HG03064 (cell line): ENCODE results near the gene NAIF1.
"Not testable (repeated sequence)": the region's sequence is repeated elsewhere in the genome, so short reads cannot be mapped to it uniquely, and the experiment has no call there.

Experiments
- ATAC-seq: cut with Tn5 transposase; IDR thresholded peaks from one replicate; pipeline ENCODE4 v1.9.1; 2021; ENCODE audit warnings: low read depth; ENCODE audit not compliant: unreplicated experiment

NAIF1 gene, protein sequence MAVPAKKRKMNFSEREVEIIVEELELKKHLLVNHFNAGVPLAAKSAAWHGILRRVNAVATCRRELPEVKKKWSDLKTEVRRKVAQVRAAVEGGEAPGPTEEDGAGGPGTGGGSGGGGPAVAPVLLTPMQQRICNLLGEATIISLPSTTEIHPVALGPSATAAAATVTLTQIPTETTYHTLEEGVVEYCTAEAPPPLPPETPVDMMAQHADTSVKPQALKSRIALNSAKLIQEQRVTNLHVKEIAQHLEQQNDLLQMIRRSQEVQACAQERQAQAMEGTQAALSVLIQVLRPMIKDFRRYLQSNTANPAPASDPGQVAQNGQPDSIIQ

GRCh38 chr9:128066713-128067644 is at the start of gene NAIF1:
TSS of gene NAIF1 (minus strand) at chr9:128067320. CDS start at chr9:128067101, 219 bp downstream.
- peak; percentile 51 for ATAC-seq

DNA sequence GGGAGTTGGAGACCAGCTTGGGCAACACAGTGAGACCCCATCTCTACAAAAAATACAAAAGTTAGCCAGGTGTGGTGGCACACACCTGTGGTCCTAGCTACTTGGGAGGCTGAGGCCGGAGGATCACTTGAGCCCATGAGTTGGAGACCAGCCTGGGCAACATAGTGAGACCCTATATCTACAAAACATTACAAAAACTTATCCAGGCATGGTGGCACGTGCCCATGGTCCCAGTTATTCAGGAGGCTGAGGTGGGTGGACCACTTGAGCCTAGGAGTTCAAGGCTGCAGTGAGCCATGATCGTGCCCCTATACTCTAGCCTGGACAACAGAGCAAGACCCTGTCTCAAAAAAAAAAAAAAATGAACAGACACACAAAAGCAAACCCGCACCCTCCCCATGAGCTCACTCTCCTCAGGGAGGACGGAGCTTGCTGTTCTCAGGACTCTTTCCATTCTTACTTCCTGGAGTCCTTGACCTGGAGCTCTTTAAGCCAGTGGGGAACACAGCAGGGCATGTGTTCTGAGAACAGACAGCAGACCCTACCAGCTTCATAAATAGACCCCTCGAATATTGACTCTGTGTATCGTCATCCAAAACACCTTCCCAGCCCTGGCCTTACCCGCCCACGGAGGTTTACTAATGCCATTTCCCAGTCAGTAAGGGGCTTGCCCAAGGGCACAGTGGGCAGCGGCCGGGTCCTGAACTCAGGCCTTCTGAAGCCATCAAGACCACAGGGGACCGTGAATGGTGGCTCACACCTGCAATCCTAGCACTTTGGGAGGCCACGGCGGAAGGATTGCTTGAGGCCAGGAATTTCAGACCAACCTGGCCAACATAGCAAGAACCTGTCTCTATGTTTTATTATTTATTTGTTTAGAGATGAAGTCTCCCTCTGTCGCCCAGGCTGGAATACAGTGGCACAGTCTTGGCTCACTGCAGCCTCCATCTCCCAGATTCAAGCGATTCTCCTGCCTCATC is 49.3 kb upstream of the NAIF1 start:
- no peak for ATAC-seq

GRCh38 chr9:128115187-128116103 is 48.3 kb upstream of the NAIF1 start:
- ATAC-seq = no peak

GRCh38 chr9:128114326-128115186 is 47.4 kb upstream of the NAIF1 start:
- no peak for ATAC-seq

GRCh38 chr9:128113526-128114325 is 46.6 kb upstream of the NAIF1 start:
- ATAC-seq = no peak

GRCh38 chr9:128111726-128112125 is 44.6 kb upstream of the NAIF1 start:
- not testable (repeated sequence) for ATAC-seq

GRCh38 chr9:128109050-128109709 is 42.1 kb upstream of the NAIF1 start:
- ATAC-seq = no peak

DNA sequence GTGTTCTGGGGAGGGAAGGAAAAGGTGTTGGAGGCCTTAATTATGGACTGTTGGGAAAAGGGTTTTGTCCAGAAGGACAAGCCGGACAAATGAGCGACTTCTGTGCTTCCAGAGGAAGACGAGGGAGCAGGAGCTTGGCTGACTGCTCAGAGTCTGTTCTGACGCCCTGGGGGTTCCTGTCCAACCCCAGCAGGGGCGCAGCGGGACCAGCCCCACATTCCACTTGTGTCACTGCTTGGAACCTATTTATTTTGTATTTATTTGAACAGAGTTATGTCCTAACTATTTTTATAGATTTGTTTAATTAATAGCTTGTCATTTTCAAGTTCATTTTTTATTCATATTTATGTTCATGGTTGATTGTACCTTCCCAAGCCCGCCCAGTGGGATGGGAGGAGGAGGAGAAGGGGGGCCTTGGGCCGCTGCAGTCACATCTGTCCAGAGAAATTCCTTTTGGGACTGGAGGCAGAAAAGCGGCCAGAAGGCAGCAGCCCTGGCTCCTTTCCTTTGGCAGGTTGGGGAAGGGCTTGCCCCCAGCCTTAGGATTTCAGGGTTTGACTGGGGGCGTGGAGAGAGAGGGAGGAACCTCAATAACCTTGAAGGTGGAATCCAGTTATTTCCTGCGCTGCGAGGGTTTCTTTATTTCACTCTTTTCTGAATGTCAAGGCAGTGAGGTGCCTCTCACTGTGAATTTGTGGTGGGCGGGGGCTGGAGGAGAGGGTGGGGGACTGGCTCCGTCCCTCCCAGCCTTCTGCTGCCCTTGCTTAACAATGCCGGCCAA is 41.3 kb upstream of the NAIF1 start:
- ATAC-seq = no peak

DNA sequence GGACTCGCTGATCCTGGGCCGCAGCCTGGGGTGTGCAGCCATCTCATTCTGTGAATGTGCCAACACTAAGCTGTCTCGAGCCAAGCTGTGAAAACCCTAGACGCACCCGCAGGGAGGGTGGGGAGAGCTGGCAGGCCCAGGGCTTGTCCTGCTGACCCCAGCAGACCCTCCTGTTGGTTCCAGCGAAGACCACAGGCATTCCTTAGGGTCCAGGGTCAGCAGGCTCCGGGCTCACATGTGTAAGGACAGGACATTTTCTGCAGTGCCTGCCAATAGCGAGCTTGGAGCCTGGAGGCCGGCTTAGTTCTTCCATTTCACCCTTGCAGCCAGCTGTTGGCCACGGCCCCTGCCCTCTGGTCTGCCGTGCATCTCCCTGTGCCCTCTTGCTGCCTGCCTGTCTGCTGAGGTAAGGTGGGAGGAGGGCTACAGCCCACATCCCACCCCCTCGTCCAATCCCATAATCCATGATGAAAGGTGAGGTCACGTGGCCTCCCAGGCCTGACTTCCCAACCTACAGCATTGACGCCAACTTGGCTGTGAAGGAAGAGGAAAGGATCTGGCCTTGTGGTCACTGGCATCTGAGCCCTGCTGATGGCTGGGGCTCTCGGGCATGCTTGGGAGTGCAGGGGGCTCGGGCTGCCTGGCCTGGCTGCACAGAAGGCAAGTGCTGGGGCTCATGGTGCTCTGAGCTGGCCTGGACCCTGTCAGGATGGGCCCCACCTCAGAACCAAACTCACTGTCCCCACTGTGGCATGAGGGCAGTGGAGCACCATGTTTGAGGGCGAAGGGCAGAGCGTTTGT is 40.5 kb upstream of the NAIF1 start:
- ATAC-seq = no peak

DNA sequence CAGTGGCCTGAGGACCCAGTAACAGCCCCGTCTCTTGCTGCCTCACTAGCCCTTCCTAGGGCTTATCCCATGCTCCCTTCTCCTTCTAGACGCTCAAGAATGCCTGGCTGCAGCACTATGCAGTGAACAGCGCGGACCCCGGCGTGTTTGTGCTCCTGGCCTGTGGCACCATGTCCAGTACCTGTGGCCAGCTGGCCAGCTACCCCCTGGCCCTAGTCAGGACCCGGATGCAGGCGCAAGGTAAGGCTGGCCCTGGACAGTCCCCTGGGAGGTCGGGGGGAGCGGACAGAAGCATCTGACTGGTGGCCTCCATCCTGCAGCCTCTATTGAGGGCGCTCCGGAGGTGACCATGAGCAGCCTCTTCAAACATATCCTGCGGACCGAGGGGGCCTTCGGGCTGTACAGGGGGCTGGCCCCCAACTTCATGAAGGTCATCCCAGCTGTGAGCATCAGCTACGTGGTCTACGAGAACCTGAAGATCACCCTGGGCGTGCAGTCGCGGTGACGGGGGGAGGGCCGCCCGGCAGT is 39.9 kb upstream of the NAIF1 start:
- no peak for ATAC-seq

GRCh38 chr9:128106181-128106939 is 39.2 kb upstream of the NAIF1 start:
- ATAC-seq = no peak

- ATAC-seq = no peak
Observed at GRCh38 chr9:128105538-128106175, 38.5 kb upstream of the NAIF1 start.

- ATAC-seq = no peak
Observed at GRCh38 chr9:128104171-128104618, 37.1 kb upstream of the NAIF1 start.

- ATAC-seq = no peak
Observed at GRCh38 chr9:128103589-128103962, 36.5 kb upstream of the NAIF1 start.
